KMS-11 (cell line): ENCODE results near the gene FNDC8.
A peak's percentile ranks its signal among the peaks of the same experiment; 100 is the strongest.

Experiments
- H2AFZ ChIP-seq: fragments of 200-600 bp; sonication (generic); 2 replicates; pipeline ENCODE4 v1.6.1; 2016; ENCODE audit warnings: antibody characterized with exemption, mixed run types, low read depth
- H3K27ac ChIP-seq: fragments of 200-600 bp; sonication (generic); 2 replicates; pipeline ENCODE4 v1.6.1; 2016; ENCODE audit warnings: mild to moderate bottlenecking, mixed run types
- H3K27me3 ChIP-seq: fragments of 200-600 bp; sonication (generic); 2 replicates; pipeline ENCODE4 v1.6.1; 2017; ENCODE audit warnings: mild to moderate bottlenecking, low read depth, mixed run types, moderate library complexity; ENCODE audit not compliant: insufficient read depth
- H3K36me3 ChIP-seq: fragments of 200-600 bp; sonication (generic); 2 replicates; pipeline ENCODE4 v1.6.1; 2017; ENCODE audit warnings: mild to moderate bottlenecking, mixed run types; ENCODE audit not compliant: insufficient read depth
- H3K4me1 ChIP-seq: fragments of 200-600 bp; sonication (generic); 2 replicates; pipeline ENCODE4 v1.6.1; 2016; ENCODE audit warnings: mild to moderate bottlenecking, low read depth, mixed run types; ENCODE audit not compliant: poor library complexity, severe bottlenecking
- H3K4me2 ChIP-seq: fragments of 200-600 bp; sonication (generic); 2 replicates; pipeline ENCODE4 v1.7.0; 2016; ENCODE audit warnings: mild to moderate bottlenecking, mixed run types
- H3K4me3 ChIP-seq: fragments of 200-600 bp; sonication (generic); IDR thresholded peaks from 2 replicates; pipeline ENCODE4 v1.6.1; 2017; ENCODE audit warnings: low read depth, low read length, mixed read lengths; ENCODE audit not compliant: insufficient read depth
- H3K79me2 ChIP-seq: fragments of 200-600 bp; sonication (generic); 2 replicates; pipeline ENCODE4 v1.6.1; 2016; ENCODE audit warnings: low read depth, mixed run types; ENCODE audit not compliant: insufficient read depth
- H3K9ac ChIP-seq: fragments of 200-600 bp; sonication (generic); 2 replicates; pipeline ENCODE4 v1.6.1; 2016; ENCODE audit warnings: mild to moderate bottlenecking, mixed run types
- H4K20me1 ChIP-seq: fragments of 200-600 bp; sonication (generic); 2 replicates; pipeline ENCODE4 v1.6.1; 2016; ENCODE audit warnings: mild to moderate bottlenecking, mixed run types; ENCODE audit not compliant: insufficient read depth
- CTCF ChIP-seq: fragments of 200-600 bp; sonication (generic); conservative IDR thresholded peaks from 2 replicates; pipeline ENCODE4 v1.6.1; 2017; ENCODE audit warnings: low read depth, mild to moderate bottlenecking, antibody characterized with exemption, low read length, moderate library complexity, mixed read lengths

FNDC8 gene

GRCh38 chr17:35167046-35167445 is 45.6 kb downstream of the FNDC8 start:
- no peak for TF ChIP-seq CTCF
- Histone ChIP-seq H3K79me2 (no peaks in the 10 kb centered on the region), H3K36me3 (no peaks in the 10 kb centered on the region), H3K4me3 (no peak overlapping the region), H3K27ac (no peak overlapping the region), H4K20me1 (no peaks in the 10 kb centered on the region), H2AFZ (no peak overlapping the region), H3K9ac (no peak overlapping the region), H3K27me3 (no peaks in the 10 kb centered on the region), H3K4me1 (no peaks in the 10 kb centered on the region), H3K4me2 (no peak overlapping the region)

GRCh38 chr17:35167666-35168065 is 46.3 kb downstream of the FNDC8 start:
- Histone ChIP-seq H3K79me2 (no peaks in the 10 kb centered on the region), H3K4me1 (no peaks in the 10 kb centered on the region), H2AFZ (no peak overlapping the region), H3K4me3 (no peak overlapping the region), H3K36me3 (no peaks in the 10 kb centered on the region), H3K4me2 (no peak overlapping the region), H3K27ac (no peak overlapping the region), H4K20me1 (no peaks in the 10 kb centered on the region), H3K27me3 (no peaks in the 10 kb centered on the region), H3K9ac (no peak overlapping the region)
- TF ChIP-seq CTCF, result no peak

GRCh38 chr17:35169835-35170363 is 48.5 kb downstream of the FNDC8 start:
- no peak overlapping the region for H3K27ac ChIP-seq

DNA sequence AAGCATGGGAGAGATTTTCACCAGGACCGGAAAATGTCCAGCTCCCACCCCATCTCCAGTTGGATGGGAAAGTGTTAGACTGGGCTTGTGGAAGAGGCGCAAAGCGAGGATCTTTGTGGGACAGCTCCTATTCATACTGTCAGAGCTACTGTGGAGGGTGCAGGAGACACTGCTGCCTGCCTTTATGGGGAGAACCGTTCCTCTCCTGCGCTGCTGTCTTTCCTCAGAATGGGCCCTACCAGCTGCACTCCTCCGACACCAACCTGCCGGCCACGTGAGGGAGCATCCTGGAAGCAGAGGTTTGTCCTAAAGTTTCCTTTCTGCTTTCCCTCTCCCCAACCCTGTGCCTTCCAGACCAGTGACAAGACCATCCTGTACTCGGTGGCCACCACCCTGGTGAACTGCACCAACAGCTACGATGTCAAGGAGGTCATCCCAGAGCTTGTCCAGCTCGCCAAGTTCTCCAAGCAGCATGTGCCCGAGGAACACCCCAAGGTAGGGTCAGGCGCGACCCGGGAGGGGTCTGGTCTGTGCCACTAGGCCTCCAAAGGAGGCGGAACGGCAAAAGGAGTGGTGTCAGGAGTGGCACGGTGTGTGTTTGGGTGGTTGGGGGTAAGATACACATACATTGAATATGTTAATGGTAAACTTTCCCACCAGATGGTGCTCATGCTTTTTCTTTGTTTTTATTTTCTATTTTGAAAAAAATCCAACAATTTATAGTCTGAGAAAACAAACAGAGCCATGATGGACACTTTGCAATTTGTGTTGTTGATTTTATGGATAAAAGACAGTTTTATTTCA is 49.8 kb downstream of the FNDC8 start:
- H4K20me1 ChIP-seq, result no peaks in the 10 kb centered on the region
- no peaks in the 10 kb centered on the region for H3K27me3 ChIP-seq
- no peak overlapping the region for H3K4me2 ChIP-seq
- no peak overlapping the region for H3K27ac ChIP-seq
- H3K36me3 ChIP-seq, result no peaks in the 10 kb centered on the region
- H3K79me2 ChIP-seq, result no peaks in the 10 kb centered on the region
- no peak overlapping the region for H3K9ac ChIP-seq
- no peak overlapping the region for H2AFZ ChIP-seq
- no peaks in the 10 kb centered on the region for H3K4me1 ChIP-seq
- TF ChIP-seq CTCF, result peak; percentile 28; the same call in 1 of the 2 replicates
- H3K4me3 ChIP-seq, result no peak overlapping the region

More at GRCh38 chr17:35169835-35170363, 48.5 kb downstream of the FNDC8 start:
- H2AFZ ChIP-seq, result no peak overlapping the region
- H3K4me1 ChIP-seq, result no peaks in the 10 kb centered on the region
- no peak overlapping the region for H3K9ac ChIP-seq
- H4K20me1 ChIP-seq, result no peaks in the 10 kb centered on the region
- H3K4me2 ChIP-seq, result no peak overlapping the region
- no peak overlapping the region for H3K4me3 ChIP-seq
- no peak for TF ChIP-seq CTCF
- H3K27me3 ChIP-seq, result no peaks in the 10 kb centered on the region
- no peaks in the 10 kb centered on the region for H3K36me3 ChIP-seq
- H3K79me2 ChIP-seq, result no peaks in the 10 kb centered on the region
